ENCODE results near the gene OSGEP.

- TF ChIP-seq CTCF (IDR thresholded peaks at IDR 0.05) (no peak), EP300 (IDR thresholded peaks at IDR 0.05) (no peak)
Measured at GRCh38 chr14:20438664-20439063, 15.9 kb downstream of the OSGEP start.

All from sigmoid colon (tissue), 4 donors.